H9 (cell line): Measurements from ENCODE around the gene ACTRT3. TPM values are rescaled to one million over a fixed set of nuclear protein-coding genes. Genes with fewer than 3 reads are reported as not detected.

ENCODE experiments used
- DNase-seq: peaks from one replicate; pipeline ENCODE4 v3.0.0-alpha.2; 2017
- H2AFZ ChIP-seq: one replicate; pipeline ENCODE4 v1.6.1; 2013; ENCODE audit warnings: mild to moderate bottlenecking, low read length, control low read depth, moderate library complexity
- H2AK5ac ChIP-seq: 2 replicates; pipeline ENCODE4 v1.6.1; 2013; ENCODE audit warnings: low read length, control low read depth, mixed read lengths; ENCODE audit not compliant: insufficient read length
- H2BK120ac ChIP-seq: one replicate; pipeline ENCODE4 v1.6.1; 2013; ENCODE audit warnings: low read depth, mild to moderate bottlenecking, low read length, control low read depth, inconsistent platforms; ENCODE audit not compliant: poor library complexity, severe bottlenecking
- H2BK12ac ChIP-seq: 2 replicates; pipeline ENCODE4 v1.6.1; 2013; ENCODE audit warnings: low read length, control low read depth, mixed read lengths, low read depth; ENCODE audit not compliant: insufficient read length
- H2BK15ac ChIP-seq: 2 replicates; pipeline ENCODE4 v1.6.1; 2013; ENCODE audit warnings: low read depth, low read length, control low read depth
- H2BK20ac ChIP-seq: one replicate; pipeline ENCODE4 v1.6.1; 2013; ENCODE audit warnings: low read depth, mild to moderate bottlenecking, low read length, control low read depth, inconsistent platforms; ENCODE audit not compliant: poor library complexity, severe bottlenecking
- H2BK5ac ChIP-seq: 2 replicates; pipeline ENCODE4 v1.6.1; 2013; ENCODE audit warnings: low read length, control low read depth, mixed read lengths; ENCODE audit not compliant: insufficient read length
- H3K14ac ChIP-seq: 2 replicates; pipeline ENCODE4 v1.6.1; 2013; ENCODE audit warnings: low read length, control low read depth; ENCODE audit not compliant: insufficient read depth
- H3K18ac ChIP-seq: 2 replicates; pipeline ENCODE4 v1.6.1; 2013; ENCODE audit warnings: low read depth, mild to moderate bottlenecking, mixed read lengths, low read length, control low read depth; ENCODE audit not compliant: insufficient read length
- H3K23ac ChIP-seq: 2 replicates; pipeline ENCODE4 v1.6.1; 2013; ENCODE audit warnings: low read length, control low read depth, mixed read lengths, low read depth; ENCODE audit not compliant: insufficient read length
- H3K23me2 ChIP-seq: 2 replicates; pipeline ENCODE4 v1.6.1; 2013; ENCODE audit warnings: low read depth, mild to moderate bottlenecking, mixed read lengths, low read length, control low read depth; ENCODE audit not compliant: insufficient read length, poor library complexity, severe bottlenecking
- H3K27ac ChIP-seq: 2 replicates; pipeline ENCODE4 v1.5.1; 2013; ENCODE audit warnings: low read length, control low read depth, mixed read lengths, low read depth; ENCODE audit not compliant: insufficient read length
- H3K27me3 ChIP-seq: 2 replicates; pipeline ENCODE4 v1.6.1; 2013; ENCODE audit warnings: low read length, control low read depth, inconsistent platforms; ENCODE audit not compliant: insufficient read depth
- H3K4ac ChIP-seq: 2 replicates; pipeline ENCODE4 v1.6.1; 2013; ENCODE audit warnings: low read depth, mild to moderate bottlenecking, control low read depth, inconsistent platforms, low read length, moderate library complexity
- H3K4me1 ChIP-seq: 2 replicates; pipeline ENCODE4 v1.6.1; 2013; ENCODE audit warnings: low read length, control low read depth, inconsistent platforms; ENCODE audit not compliant: insufficient read depth
- H3K4me2 ChIP-seq: 2 replicates; pipeline ENCODE4 v1.6.1; 2013; ENCODE audit warnings: low read length, control low read depth, mixed read lengths; ENCODE audit not compliant: insufficient read length, insufficient read depth
- H3K56ac ChIP-seq: 2 replicates; pipeline ENCODE4 v1.6.1; 2013; ENCODE audit warnings: low read depth, mild to moderate bottlenecking, mixed read lengths, low read length, control low read depth; ENCODE audit not compliant: insufficient read length
- H3K79me1 ChIP-seq: 2 replicates; pipeline ENCODE4 v1.6.1; 2013; ENCODE audit warnings: low read depth, mild to moderate bottlenecking, moderate library complexity, low read length, control low read depth, inconsistent platforms; ENCODE audit not compliant: insufficient read depth, poor library complexity, severe bottlenecking
- H3K79me2 ChIP-seq: 2 replicates; pipeline ENCODE4 v1.6.1; 2013; ENCODE audit warnings: low read length, control low read depth, inconsistent platforms; ENCODE audit not compliant: insufficient read depth
- H3K9ac ChIP-seq: 2 replicates; pipeline ENCODE4 v1.6.1; 2013; ENCODE audit warnings: low read length, control low read depth, mixed read lengths; ENCODE audit not compliant: insufficient read length; ENCODE audit errors: extremely low read depth
- H3K9me3 ChIP-seq: one replicate; pipeline ENCODE4 v1.6.1; 2013; ENCODE audit warnings: low read depth, low read length, inconsistent platforms; ENCODE audit not compliant: control insufficient read depth
- H3T11ph ChIP-seq: one replicate; pipeline ENCODE4 v1.6.1; 2013; ENCODE audit warnings: mild to moderate bottlenecking, low read length, control low read depth, inconsistent platforms
- H4K20me1 ChIP-seq: one replicate; pipeline ENCODE4 v1.6.1; 2013; ENCODE audit not compliant: control insufficient read depth, insufficient read length, insufficient read depth
- H4K5ac ChIP-seq: 2 replicates; pipeline ENCODE4 v1.6.1; 2013; ENCODE audit warnings: low read depth, mild to moderate bottlenecking, mixed read lengths, low read length, control low read depth; ENCODE audit not compliant: insufficient read length
- H4K8ac ChIP-seq: replicated peaks from 2 replicates; pipeline ENCODE4 v1.6.1; 2013; ENCODE audit warnings: low read length, control low read depth, mixed read lengths, low read depth; ENCODE audit not compliant: insufficient read length
- H4K91ac ChIP-seq: 2 replicates; pipeline ENCODE4 v1.6.1; 2013; ENCODE audit warnings: low read depth, mild to moderate bottlenecking, moderate library complexity, mixed read lengths, low read length, control low read depth; ENCODE audit not compliant: insufficient read length
- H3K27ac Mint-ChIP-seq, 3 experiments: 2 replicates in 2 of 3; 3 replicates in 1 of 3; pipeline ENCODE4 v1.8.0; 2020 to 2021; ENCODE audit warnings: mixed read lengths in 3 of 3, mild to moderate bottlenecking in 1 of 3, moderate library complexity in 1 of 3
- H3K27me3 Mint-ChIP-seq: 2 replicates; pipeline ENCODE4 v1.8.0; 2021; ENCODE audit warnings: low read depth, mild to moderate bottlenecking, moderate library complexity, mixed read lengths
- H3K36me3 Mint-ChIP-seq, 3 experiments: 2 replicates in 2 of 3; 3 replicates in 1 of 3; pipeline ENCODE4 v1.8.0; 2020 to 2021; ENCODE audit warnings: low read depth in 3 of 3, mixed read lengths in 3 of 3; ENCODE audit not compliant: insufficient read depth in 1 of 3
- H3K4me1 Mint-ChIP-seq, 2 experiments: 2 replicates each; pipeline ENCODE4 v1.8.0; 2020; ENCODE audit warnings: mixed read lengths in 2 of 2
- H3K4me3 Mint-ChIP-seq, 2 experiments: 2 replicates in 1 of 2; 3 replicates in 1 of 2; pipeline ENCODE4 v1.8.0; 2020 to 2021; ENCODE audit warnings: mild to moderate bottlenecking in 2 of 2, mixed read lengths in 2 of 2, moderate library complexity in 1 of 2
- H3K9me3 Mint-ChIP-seq, 2 experiments: 2 replicates in 1 of 2; 3 replicates in 1 of 2; pipeline ENCODE4 v1.8.0; 2020; ENCODE audit warnings: mild to moderate bottlenecking in 2 of 2, mixed read lengths in 2 of 2, moderate library complexity in 1 of 2
- CTCF ChIP-seq: fragments of 200-600 bp; sonication (generic); conservative IDR thresholded peaks from 3 replicates; pipeline ENCODE4 v1.8.0; 2021; ENCODE audit warnings: antibody characterized with exemption, mild to moderate bottlenecking
- WGBS: extraction: QIAGEN DNeasy Blood & Tissue Kit; methylation state at CpG from one replicate; pipeline ENCODE4 v1.1.7; 2013; ENCODE audit warnings: missing lambda C conversion rate, low lambda C conversion rate, mixed read lengths; ENCODE audit not compliant: insufficient read length; ENCODE audit errors: extremely low coverage; 5-methylcytosine and 5-hydroxymethylcytosine counted together
- total RNA-seq: library from RNA; stranded (reverse); gene quantifications from 2 replicates; pipeline ENCODE4 v1.2.1, GENCODE V29; 2021

Gene ACTRT3
- total RNA-seq, 1 experiment from 2014 or later, result 5.9 TPM

GRCh38 chr3:169764882-169765612 lies 4.3 kb downstream of the ACTRT3 start, which contains the start of gene TERC:
TSS of gene TERC (minus strand) at chr3:169765060.
- H4K20me1 ChIP-seq, result no peaks in the 10 kb centered on the region
- peak within 1 kb of the TSS; percentile 59 for H3K9ac ChIP-seq
- H3K4ac ChIP-seq, result no peak within 1 kb of the TSS; the same call in 1 of the 2 replicates
- no peak within 1 kb of the TSS for H4K5ac ChIP-seq
- Mint-ChIP-seq H3K4me3 (peak within 1 kb of the TSS; percentile 84 to 85), H3K27me3 (no peaks in the 10 kb centered on the region; the same call in 1 of the 2 replicates), H3K36me3 (peaks cover 4 to 6% (median 4%) of the 10 kb centered on the region in 3 experiments; a peak in 4 of 7 replicates), H3K27ac (peak within 1 kb of the TSS; percentile 62 to 97 (median 87); a peak in 5 of 7 replicates), H3K9me3 (peaks cover 6 to 10% of the 10 kb centered on the region in 2 experiments; a peak in 3 of 5 replicates), H3K4me1 (peaks cover 6 to 10% of the 10 kb centered on the region in 2 experiments)
- no peak within 1 kb of the TSS for H2AK5ac ChIP-seq
- H3K4me2 ChIP-seq, result peak within 1 kb of the TSS; percentile 45
- H3K18ac ChIP-seq, result peak within 1 kb of the TSS; percentile 24
- no peak within 1 kb of the TSS for H2BK5ac ChIP-seq
- H2BK12ac ChIP-seq, result no peak within 1 kb of the TSS
- no peak within 1 kb of the TSS for H3K56ac ChIP-seq
- no peak within 1 kb of the TSS for H2BK15ac ChIP-seq
- peak within 1 kb of the TSS; percentile 94 for H3K14ac ChIP-seq
- H3K9me3 ChIP-seq, result no peaks in the 10 kb centered on the region
- peak; percentile 94 for DNase-seq
- no peaks in the 10 kb centered on the region for H3K79me2 ChIP-seq
- no peaks in the 10 kb centered on the region for H3K79me1 ChIP-seq
- H2AFZ ChIP-seq, result no peak within 1 kb of the TSS
- H3K23ac ChIP-seq, result no peak within 1 kb of the TSS
- no peak within 1 kb of the TSS for H4K91ac ChIP-seq
- H3K27me3 ChIP-seq, result no peaks in the 10 kb centered on the region
- no peak within 1 kb of the TSS for H3T11ph ChIP-seq
- H2BK20ac ChIP-seq, result no peak within 1 kb of the TSS
- H3K4me1 ChIP-seq, result no peaks in the 10 kb centered on the region
- no CpG with 5 or more reads among the region's 42 CpGs for WGBS
- no peak for TF ChIP-seq CTCF
- H3K27ac ChIP-seq, result no peak within 1 kb of the TSS
- no peak within 1 kb of the TSS for H2BK120ac ChIP-seq
- H4K8ac ChIP-seq, result no peak within 1 kb of the TSS
- peaks cover 5% of the 10 kb centered on the region for H3K23me2 ChIP-seq
